NCI-H1105 (cell line): ENCODE measurements around the gene HMCN1.
"Not testable (repeated sequence)": the region's sequence is repeated elsewhere in the genome, so short reads cannot be mapped to it uniquely, and the experiment has no call there.

ENCODE experiments used
- DNase-seq: peaks from one replicate; lab custom pipeline; 2025; lab: John Stamatoyannopoulos, UW

Gene HMCN1

GRCh38 chr1:185741551-185741950 is 7.4 kb downstream of the HMCN1 start:
- DNase-seq, result no peak

DNA sequence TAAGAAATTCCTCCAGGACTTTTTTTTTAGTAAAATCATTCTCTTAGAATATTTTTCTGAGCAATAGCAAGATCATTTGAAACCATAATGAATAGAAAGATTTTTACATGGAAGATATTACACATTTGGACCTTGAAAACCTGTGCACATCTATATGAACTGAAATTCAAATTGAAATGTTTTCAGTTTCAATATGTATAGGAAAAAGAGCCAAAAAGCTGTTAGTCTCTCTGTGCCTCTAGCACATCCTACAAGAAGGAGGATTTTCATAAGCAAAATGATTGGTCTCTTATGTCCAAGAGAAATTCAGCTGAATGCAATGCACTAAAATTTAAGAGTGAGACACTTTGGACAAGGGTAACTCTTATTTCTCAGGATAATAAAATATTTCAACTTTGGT is 8.2 kb downstream of the HMCN1 start:
- no peak for DNase-seq

- DNase-seq, result no peak
Measured at GRCh38 chr1:185745165-185745564, 11.0 kb downstream of the HMCN1 start.

DNA sequence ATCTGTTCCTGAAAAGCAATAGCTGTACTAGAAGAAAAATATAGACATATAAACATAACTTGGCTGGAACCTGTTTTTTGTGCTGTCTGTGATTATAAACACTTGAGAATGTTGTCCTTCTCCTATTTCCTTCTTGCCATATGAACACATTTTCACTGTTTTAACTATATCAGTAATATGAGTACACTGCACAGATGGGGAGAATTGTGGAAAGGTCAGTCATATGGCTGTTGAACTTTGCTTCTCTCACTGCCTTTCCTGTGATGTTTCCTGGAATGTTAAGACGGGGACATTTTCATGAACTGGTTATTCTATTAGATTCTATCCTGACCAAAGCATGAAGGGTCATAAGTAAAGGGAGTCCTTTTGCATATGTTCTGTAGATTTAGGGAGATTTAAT is 24.9 kb downstream of the HMCN1 start:
- DNase-seq, result no peak

GRCh38 chr1:185761841-185762240 is 27.6 kb downstream of the HMCN1 start:
- no peak for DNase-seq

GRCh38 chr1:185767508-185768120 is 33.4 kb downstream of the HMCN1 start:
- no peak for DNase-seq

GRCh38 chr1:185768371-185768770 is 34.2 kb downstream of the HMCN1 start:
- no peak for DNase-seq

DNA sequence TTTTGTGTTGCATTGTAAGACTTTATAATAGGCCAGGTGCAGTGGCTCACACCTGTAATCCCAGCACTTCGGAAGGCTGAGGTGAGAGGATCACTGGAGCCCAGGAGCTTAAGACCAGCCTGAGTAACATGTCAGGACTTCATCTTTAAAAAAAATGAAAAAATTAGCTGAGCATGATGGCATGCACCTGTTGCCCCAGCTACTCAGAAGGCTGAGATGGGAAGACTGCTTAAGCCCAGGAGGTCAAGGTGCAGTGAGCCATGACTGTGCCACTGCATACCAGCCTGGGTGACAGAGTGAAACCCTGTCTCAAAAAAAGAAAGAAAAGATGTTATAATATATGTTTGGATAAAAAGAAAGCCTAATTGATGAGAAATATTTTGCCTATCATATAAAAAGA is 34.9 kb downstream of the HMCN1 start:
- DNase-seq, result no peak

DNA sequence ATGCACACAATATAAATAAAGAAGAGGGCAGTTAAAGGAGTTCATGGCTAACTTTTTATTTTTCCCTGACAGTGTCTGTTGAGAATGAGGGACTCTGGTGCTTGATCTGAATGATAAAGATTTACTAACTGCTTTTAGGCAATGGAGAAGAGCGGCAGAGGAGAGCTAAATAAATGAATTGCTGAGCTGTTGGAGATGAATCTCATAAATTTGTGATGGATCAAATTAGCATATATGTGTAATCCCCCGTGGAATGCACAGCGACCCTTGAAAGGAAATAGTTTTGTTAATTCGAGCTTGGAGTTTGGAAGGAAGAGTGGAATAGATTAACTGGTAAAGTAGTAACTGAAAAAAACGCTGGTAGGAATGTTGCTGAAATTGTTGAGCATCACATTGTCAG is 40.2 kb downstream of the HMCN1 start:
- DNase-seq, result no peak

DNA sequence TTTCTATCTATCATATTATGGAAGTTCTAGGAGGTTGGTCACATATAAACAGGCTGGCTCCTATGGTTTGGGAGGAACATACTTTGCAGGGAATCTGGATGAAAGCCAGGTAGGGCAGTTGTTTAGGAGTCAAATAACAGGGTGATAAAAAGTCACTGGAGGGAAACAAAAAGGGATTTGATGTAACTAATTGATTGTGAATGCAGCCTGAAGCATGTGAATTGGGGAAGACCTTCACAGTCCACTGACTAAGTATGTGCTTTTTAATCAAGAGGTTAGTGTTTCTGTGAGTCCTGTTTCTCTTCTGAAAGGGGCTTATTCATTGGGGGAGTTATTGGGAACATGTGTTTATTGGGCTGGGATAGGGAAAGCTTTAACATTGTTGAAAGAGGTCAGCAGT is 41.3 kb downstream of the HMCN1 start:
- peak; percentile 85 for DNase-seq

DNA sequence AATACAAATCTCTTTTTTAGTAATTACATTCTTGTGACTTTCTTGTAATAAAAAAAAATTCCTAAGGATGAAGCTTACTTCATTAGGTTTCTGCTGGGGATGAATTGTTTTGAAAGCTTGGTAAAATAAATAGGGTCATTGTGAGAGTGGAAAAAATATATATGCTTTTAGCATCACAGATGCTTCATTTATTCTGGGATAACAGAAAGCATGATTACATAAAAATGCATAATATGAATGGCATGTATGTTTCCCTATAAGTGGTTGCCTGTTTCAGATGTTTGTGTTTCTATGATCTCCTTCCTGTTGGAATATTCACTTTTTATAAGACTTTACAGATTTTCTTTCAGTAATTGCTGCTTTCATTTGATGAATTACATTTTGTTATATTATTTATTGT is 42.3 kb downstream of the HMCN1 start:
- no peak for DNase-seq

DNA sequence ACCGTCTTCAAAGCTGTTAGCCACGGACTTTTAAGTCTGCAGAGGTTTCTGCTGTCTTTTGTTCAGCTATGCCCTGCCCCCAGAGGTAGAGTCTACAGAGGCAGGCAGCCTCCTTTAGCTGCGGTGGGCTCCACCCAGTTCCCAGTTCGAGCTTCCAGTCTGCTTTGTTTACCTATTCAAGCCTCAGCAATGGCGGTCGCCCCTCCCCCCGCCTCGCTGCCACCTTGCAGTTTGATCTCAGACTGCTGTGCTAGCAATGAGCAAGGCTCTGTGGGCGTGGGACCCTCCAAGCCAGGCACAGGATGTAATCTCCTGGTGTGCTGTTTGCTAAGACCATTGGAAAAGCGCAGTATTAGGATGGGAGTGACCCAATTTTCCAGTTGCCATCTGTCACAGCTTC is 49.7 kb downstream of the HMCN1 start:
- not testable (repeated sequence) for DNase-seq

GRCh38 chr1:185785586-185785985 is 51.4 kb downstream of the HMCN1 start:
- no peak for DNase-seq

- DNase-seq, result no peak
Measured at GRCh38 chr1:185786524-185786923, 52.3 kb downstream of the HMCN1 start.

GRCh38 chr1:185787238-185787637 is 53.0 kb downstream of the HMCN1 start:
- DNase-seq, result no peak

- no peak for DNase-seq
Measured at GRCh38 chr1:185788386-185788785, 54.2 kb downstream of the HMCN1 start.

GRCh38 chr1:185789501-185790193 is 55.5 kb downstream of the HMCN1 start:
- DNase-seq, result no peak

DNA sequence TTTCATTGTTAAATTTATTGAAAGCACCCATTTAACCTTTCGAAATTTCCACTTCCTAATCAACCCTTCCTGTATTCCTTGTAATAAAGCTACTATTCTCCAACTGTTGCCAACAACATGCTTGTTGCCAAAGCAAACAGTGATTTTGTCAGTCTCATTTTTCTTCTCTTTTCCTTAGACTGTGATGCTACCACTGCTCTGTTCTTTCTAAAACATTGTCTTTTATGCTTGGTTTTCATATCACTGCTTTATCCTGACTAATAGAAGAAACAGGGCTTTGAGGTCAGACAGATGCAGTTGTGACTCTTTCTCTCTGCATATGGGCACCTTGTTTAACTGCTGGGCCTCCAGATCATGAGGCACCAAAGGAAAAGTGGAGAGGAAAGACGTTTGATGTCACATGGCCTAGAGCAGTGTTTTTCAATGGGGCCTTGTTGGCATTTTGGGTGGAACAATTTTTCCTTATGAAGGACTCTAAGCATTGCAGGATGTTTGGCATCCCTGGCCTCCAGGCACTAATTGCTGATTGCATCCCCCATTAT is 56.1 kb downstream of the HMCN1 start:
- DNase-seq, result no peak

GRCh38 chr1:185792040-185792439 is 57.8 kb downstream of the HMCN1 start:
- no peak for DNase-seq

GRCh38 chr1:185794495-185794894 is 60.3 kb downstream of the HMCN1 start:
- not testable (repeated sequence) for DNase-seq

GRCh38 chr1:185795181-185795580 is 61.0 kb downstream of the HMCN1 start:
- DNase-seq, result no peak

DNA sequence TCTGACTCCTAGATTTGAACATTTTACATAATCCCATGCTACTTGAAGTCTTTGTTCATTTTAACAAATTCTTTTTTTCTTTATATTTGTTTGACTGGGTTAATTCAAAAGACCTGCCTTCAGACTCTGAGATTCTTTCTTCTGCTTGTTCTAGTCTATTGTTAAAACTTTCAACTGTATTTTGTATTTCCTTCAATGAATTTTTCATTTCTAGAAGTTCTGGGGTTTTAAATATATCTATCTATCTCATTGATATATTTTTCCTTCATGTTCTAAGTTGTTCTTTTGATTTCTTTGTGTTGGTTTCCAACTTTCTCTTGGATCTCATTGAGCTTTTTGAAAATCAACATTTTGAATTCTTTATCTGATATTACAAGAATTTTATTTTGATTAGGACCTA is 64.3 kb downstream of the HMCN1 start:
- DNase-seq, result no peak

GRCh38 chr1:185803241-185803640 is 69.0 kb downstream of the HMCN1 start:
- no peak for DNase-seq

DNA sequence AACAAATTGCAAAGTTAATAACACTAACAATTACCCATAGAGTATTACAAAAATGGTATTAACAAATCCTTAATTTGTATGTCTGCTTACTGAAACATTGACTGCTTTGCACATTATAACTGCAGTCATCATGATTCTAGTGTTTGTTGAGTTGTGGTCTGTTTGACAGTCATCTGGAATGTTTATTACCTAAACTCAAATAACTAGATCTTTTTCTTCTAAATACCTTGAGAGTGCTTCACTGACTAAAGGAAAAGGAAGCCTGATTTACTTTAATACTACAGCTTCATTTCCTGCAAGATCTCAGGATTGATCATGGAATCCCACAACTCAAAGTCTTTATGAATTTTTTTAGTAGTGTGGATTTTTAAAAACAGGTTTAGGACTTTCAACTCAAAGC is 70.0 kb downstream of the HMCN1 start:
- no peak for DNase-seq
